Tibial nerve (tissue), 4 donors: ENCODE results near the gene ADAMTS17. TPM values are rescaled to one million over a fixed set of nuclear protein-coding genes. Genes with fewer than 3 reads are reported as not detected.

Experiments used
- DNase-seq, 2 donors: peaks; one replicate each; pipeline ENCODE4 v3.0.0-alpha.2; 2019; ENCODE audit warnings: low spot score in 2 of 2
- H3K27ac ChIP-seq, 4 donors: fragments of 200-600 bp; sonication (generic) in 3 of 4; one replicate each; pipeline ENCODE4 v1.5.1; 2017 to 2019; ENCODE audit warnings: mild to moderate bottlenecking in 1 of 4
- H3K27me3 ChIP-seq, 2 donors: fragments of 200-600 bp; sonication (generic) in 1 of 2; one replicate each; pipeline versions ENCODE4 v1.5.1 to v1.6.0; 2017 to 2019
- H3K36me3 ChIP-seq, 3 donors: fragments of 200-600 bp; sonication (generic); one replicate each; pipeline ENCODE4 v1.5.1; 2018 to 2019
- H3K4me1 ChIP-seq, 4 donors: fragments of 200-600 bp; sonication (generic) in 3 of 4; one replicate each; pipeline ENCODE4 v1.5.1; 2017 to 2019
- H3K4me3 ChIP-seq, 4 donors: fragments of 200-600 bp; sonication (generic) in 3 of 4; one replicate each; pipeline ENCODE4 v1.5.1; 2017 to 2019; ENCODE audit warnings: mild to moderate bottlenecking in 1 of 4, moderate library complexity in 1 of 4
- H3K9me3 ChIP-seq, 4 donors: fragments of 200-600 bp; sonication (generic) in 3 of 4; one replicate each; pipeline ENCODE4 v1.5.1; 2017 to 2019
- CTCF ChIP-seq, 5 experiments: fragments of 200-600 bp in 3 of 5; fragments of 450-650 bp in 2 of 5; sonication (generic) in 3 of 5; IDR thresholded peaks; one replicate each; pipeline ENCODE4 v1.5.1; 2016 to 2019; ENCODE audit warnings: antibody characterized with exemption in 5 of 5, mild to moderate bottlenecking in 3 of 5, moderate library complexity in 2 of 5
- EP300 ChIP-seq, 2 donors: sonication (generic); formaldehyde crosslinking; IDR thresholded peaks; one replicate each; pipeline ENCODE4 v1.6.1; 2017; ENCODE audit warnings: antibody characterized with exemption in 2 of 2, mild to moderate bottlenecking in 1 of 2
- POLR2A ChIP-seq, 2 donors: fragments of 450-650 bp; IDR thresholded peaks; one replicate each; pipeline ENCODE4 v1.6.1; 2017; ENCODE audit warnings: antibody characterized with exemption in 2 of 2, mild to moderate bottlenecking in 2 of 2, moderate library complexity in 2 of 2
- WGBS, 2 donors: methylation state at CpG; one replicate each; pipeline ENCODE4 v1.1.5; 2018; 5-methylcytosine and 5-hydroxymethylcytosine counted together
- total RNA-seq, 4 donors: library from RNA; depleted of rRNA; stranded (reverse); fragments of >200 nt; gene quantifications; one replicate each; pipeline ENCODE4 v1.1.0, GENCODE V29; 2016

Gene ADAMTS17
- total RNA-seq, 4 donors from 2014 or later: 0.66 to 5.5 (median 3.7) TPM

- Histone ChIP-seq H3K4me1 (no peaks in the 10 kb centered on the region), H3K27me3 (no peaks in the 10 kb centered on the region), H3K36me3 (peaks cover 0 to 10% (median 0%) of the 10 kb centered on the region in 3 donors), H3K4me3 (no peak overlapping the region), H3K9me3 (no peaks in the 10 kb centered on the region), H3K27ac (no peak overlapping the region)
- DNase-seq: no peak
- TF ChIP-seq EP300 (IDR thresholded peaks at IDR 0.05): no peak
- no peak for TF ChIP-seq POLR2A (IDR thresholded peaks at IDR 0.05)
- no peak for TF ChIP-seq CTCF (IDR thresholded peaks at IDR 0.05)
- WGBS, 2 donors: 81 to 84% methylated on average over 19 of the region's 19 CpGs
These were observed 290.6 kb downstream of the ADAMTS17 start for GRCh38 chr15:100050877-100051786.

GRCh38 chr15:100049936-100050876 is 291.6 kb downstream of the ADAMTS17 start:
- no peaks in the 10 kb centered on the region for H3K9me3 ChIP-seq
- no peak for DNase-seq
- WGBS, 2 donors: 90 to 92% methylated on average over 10 of the region's 10 CpGs
- H3K36me3 ChIP-seq: peaks cover 0 to 10% (median 0%) of the 10 kb centered on the region in 3 donors
- H3K27me3 ChIP-seq: no peaks in the 10 kb centered on the region
- no peaks in the 10 kb centered on the region for H3K4me1 ChIP-seq
- no peak for TF ChIP-seq EP300 (IDR thresholded peaks at IDR 0.05)
- no peak for TF ChIP-seq CTCF (IDR thresholded peaks at IDR 0.05)
- TF ChIP-seq POLR2A (IDR thresholded peaks at IDR 0.05): no peak
- H3K27ac ChIP-seq: no peak overlapping the region
- H3K4me3 ChIP-seq: no peak overlapping the region

GRCh38 chr15:100049483-100049882 is 292.3 kb downstream of the ADAMTS17 start:
- 92 to 100% methylated on average over 2 of the region's 2 CpGs for WGBS, 2 donors
- Histone ChIP-seq H3K27me3 (no peaks in the 10 kb centered on the region), H3K9me3 (no peaks in the 10 kb centered on the region), H3K4me3 (no peak overlapping the region), H3K36me3 (peaks cover 0 to 10% (median 0%) of the 10 kb centered on the region in 3 donors), H3K4me1 (no peaks in the 10 kb centered on the region), H3K27ac (no peak overlapping the region)
- no peak for TF ChIP-seq POLR2A (IDR thresholded peaks at IDR 0.05)
- TF ChIP-seq CTCF (IDR thresholded peaks at IDR 0.05): no peak
- no peak for DNase-seq

GRCh38 chr15:100048736-100049135 is 293.0 kb downstream of the ADAMTS17 start:
- Histone ChIP-seq H3K4me3 (no peak overlapping the region), H3K27me3 (no peaks in the 10 kb centered on the region), H3K4me1 (peaks cover 0 to under 1% (median 0%) of the 10 kb centered on the region in 4 donors), H3K27ac (no peak overlapping the region), H3K36me3 (peaks cover 0 to 10% (median 0%) of the 10 kb centered on the region in 3 donors), H3K9me3 (no peaks in the 10 kb centered on the region)
- no peak for DNase-seq
- TF ChIP-seq POLR2A (IDR thresholded peaks at IDR 0.05) (no peak), EP300 (IDR thresholded peaks at IDR 0.05) (no peak), CTCF (IDR thresholded peaks at IDR 0.05) (no peak)
- WGBS, 2 donors: 97 to 98% methylated on average over 11 of the region's 11 CpGs
